CD4-positive, alpha-beta T cell (primary cell): ENCODE data around the gene SMOC1. TPM values are rescaled to one million over a fixed set of nuclear protein-coding genes. Genes with fewer than 3 reads are reported as not detected.

Experiments
- ATAC-seq: fragments of 200-7000 bp; cut with Tn5 transposase; one replicate; pipeline ENCODE4 v1.10.0; 2022; ENCODE audit warnings: mild to moderate bottlenecking; ENCODE audit not compliant: poor library complexity
- CTCF ChIA-PET: fragments of 350-600 bp; sonication (Branson Sonifier 250); formaldehyde crosslinking; loops from one replicate; lab custom pipeline; 2021; ENCODE audit warnings: antibody characterized with exemption, inconsistent platforms; lab: Charles Lee
- POLR2A ChIA-PET: fragments of 350-600 bp; sonication (Branson Sonifier 250); formaldehyde crosslinking; loops from one replicate; lab custom pipeline; 2021; ENCODE audit warnings: antibody characterized with exemption, inconsistent platforms; lab: Charles Lee
- DNase-seq, 14 experiments: peaks; one replicate each; pipeline ENCODE4 v3.0.0-alpha.2; 2013 to 2020; ENCODE audit warnings: mixed read lengths in 2 of 14
- H3K27ac ChIP-seq, 2 donors: one replicate each; pipeline versions ENCODE4 v1.5.1 to v1.7.0; 2013; ENCODE audit warnings: low read length in 2 of 2, low read depth in 1 of 2, mild to moderate bottlenecking in 1 of 2
- H3K27me3 ChIP-seq, 2 experiments: 1 replicate in 1 of 2; 2 replicates in 1 of 2; pipeline versions ENCODE4 v1.6.1 to v1.7.0; 2013; ENCODE audit warnings: low read length in 2 of 2, control low read depth in 1 of 2, mild to moderate bottlenecking in 1 of 2, moderate library complexity in 1 of 2; ENCODE audit not compliant: insufficient read depth in 2 of 2, control insufficient read depth in 1 of 2
- H3K36me3 ChIP-seq: one replicate; pipeline ENCODE4 v1.6.1; 2013; ENCODE audit warnings: low read length, control low read depth; ENCODE audit not compliant: insufficient read depth
- H3K4me1 ChIP-seq: one replicate; pipeline ENCODE4 v1.6.1; 2013; ENCODE audit warnings: low read length, control low read depth; ENCODE audit not compliant: insufficient read depth
- H3K4me3 ChIP-seq: one replicate; pipeline ENCODE4 v1.5.1; 2013; ENCODE audit warnings: mild to moderate bottlenecking, low read length, moderate library complexity
- H3K9me3 ChIP-seq, 2 experiments: 1 replicate in 1 of 2; 2 replicates in 1 of 2; pipeline versions ENCODE4 v1.6.1 to v1.7.0; 2013; ENCODE audit warnings: low read length in 2 of 2, mild to moderate bottlenecking in 2 of 2, control low read depth in 1 of 2, moderate library complexity in 1 of 2; ENCODE audit not compliant: control insufficient read depth in 1 of 2, insufficient read depth in 1 of 2
- H3K27ac Mint-ChIP-seq: one replicate; pipeline ENCODE4 v1.8.0; 2020; ENCODE audit warnings: mixed read lengths
- H3K27me3 Mint-ChIP-seq: one replicate; pipeline ENCODE4 v1.8.0; 2021; ENCODE audit warnings: mixed read lengths
- H3K36me3 Mint-ChIP-seq: one replicate; pipeline ENCODE4 v1.8.0; 2021; ENCODE audit warnings: low read depth, mixed read lengths
- H3K4me1 Mint-ChIP-seq: one replicate; pipeline ENCODE4 v1.8.0; 2021; ENCODE audit warnings: low read depth, mixed read lengths
- H3K4me3 Mint-ChIP-seq: one replicate; pipeline ENCODE4 v1.8.0; 2020; ENCODE audit warnings: mild to moderate bottlenecking, mixed read lengths
- H3K9me3 Mint-ChIP-seq: one replicate; pipeline ENCODE4 v1.8.0; 2020; ENCODE audit warnings: mixed read lengths
- intact Hi-C, 2 experiments: fragments of 100-400 bp; cut with DNase I in 1 of 2; cut with micrococcal nuclease in 1 of 2; formaldehyde crosslinking; loops; one replicate each; pipeline versions ENCODE4 v1.15.1 to v1.9.0; 2023 to 2025; cut with DNase I, micrococcal nuclease
- total RNA-seq, 174 experiments: library from RNA in 2 of 174; stranded (reverse) in 2 of 174; gene quantifications; one replicate each; pipeline ENCODE4 v1.2.3 and lab custom pipeline; 2021 to 2026
- TF ChIP-seq, protein P1 (sequence below): fragments of 200-600 bp; IDR thresholded peaks from one replicate; pipeline ENCODE4 v1.8.0; 2022; ENCODE audit warnings: antibody characterized with exemption, mild to moderate bottlenecking

SMOC1 gene
- total RNA-seq, 2 experiments from 2014 or later = not detected

DNA sequence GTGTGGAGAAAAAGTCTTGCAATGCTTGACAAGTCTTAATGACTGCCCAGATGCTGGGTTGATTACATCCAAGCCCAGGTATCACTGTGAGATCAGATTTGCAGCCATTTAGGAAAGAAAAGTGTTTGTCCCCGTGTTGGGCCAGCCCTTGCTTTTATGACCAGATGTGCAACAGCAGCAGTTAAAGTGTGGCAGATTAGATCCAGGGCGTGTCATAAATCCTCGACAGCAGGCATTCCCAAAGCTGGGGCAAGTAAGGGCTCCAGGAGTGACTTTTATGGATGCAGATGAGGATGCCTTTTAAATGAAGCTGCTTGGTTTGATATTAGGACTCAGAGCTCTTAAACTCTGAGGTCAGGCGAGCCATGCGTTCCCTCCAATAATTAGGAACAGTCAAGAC lies 1.7 kb downstream of the SMOC1 start:
- Mint-ChIP-seq H3K27me3 (peaks cover 73% of the 10 kb centered on the region), H3K4me1 (peaks cover 7% of the 10 kb centered on the region)
- TF ChIP-seq, protein P1, sequence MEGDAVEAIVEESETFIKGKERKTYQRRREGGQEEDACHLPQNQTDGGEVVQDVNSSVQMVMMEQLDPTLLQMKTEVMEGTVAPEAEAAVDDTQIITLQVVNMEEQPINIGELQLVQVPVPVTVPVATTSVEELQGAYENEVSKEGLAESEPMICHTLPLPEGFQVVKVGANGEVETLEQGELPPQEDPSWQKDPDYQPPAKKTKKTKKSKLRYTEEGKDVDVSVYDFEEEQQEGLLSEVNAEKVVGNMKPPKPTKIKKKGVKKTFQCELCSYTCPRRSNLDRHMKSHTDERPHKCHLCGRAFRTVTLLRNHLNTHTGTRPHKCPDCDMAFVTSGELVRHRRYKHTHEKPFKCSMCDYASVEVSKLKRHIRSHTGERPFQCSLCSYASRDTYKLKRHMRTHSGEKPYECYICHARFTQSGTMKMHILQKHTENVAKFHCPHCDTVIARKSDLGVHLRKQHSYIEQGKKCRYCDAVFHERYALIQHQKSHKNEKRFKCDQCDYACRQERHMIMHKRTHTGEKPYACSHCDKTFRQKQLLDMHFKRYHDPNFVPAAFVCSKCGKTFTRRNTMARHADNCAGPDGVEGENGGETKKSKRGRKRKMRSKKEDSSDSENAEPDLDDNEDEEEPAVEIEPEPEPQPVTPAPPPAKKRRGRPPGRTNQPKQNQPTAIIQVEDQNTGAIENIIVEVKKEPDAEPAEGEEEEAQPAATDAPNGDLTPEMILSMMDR = no peak

DNA sequence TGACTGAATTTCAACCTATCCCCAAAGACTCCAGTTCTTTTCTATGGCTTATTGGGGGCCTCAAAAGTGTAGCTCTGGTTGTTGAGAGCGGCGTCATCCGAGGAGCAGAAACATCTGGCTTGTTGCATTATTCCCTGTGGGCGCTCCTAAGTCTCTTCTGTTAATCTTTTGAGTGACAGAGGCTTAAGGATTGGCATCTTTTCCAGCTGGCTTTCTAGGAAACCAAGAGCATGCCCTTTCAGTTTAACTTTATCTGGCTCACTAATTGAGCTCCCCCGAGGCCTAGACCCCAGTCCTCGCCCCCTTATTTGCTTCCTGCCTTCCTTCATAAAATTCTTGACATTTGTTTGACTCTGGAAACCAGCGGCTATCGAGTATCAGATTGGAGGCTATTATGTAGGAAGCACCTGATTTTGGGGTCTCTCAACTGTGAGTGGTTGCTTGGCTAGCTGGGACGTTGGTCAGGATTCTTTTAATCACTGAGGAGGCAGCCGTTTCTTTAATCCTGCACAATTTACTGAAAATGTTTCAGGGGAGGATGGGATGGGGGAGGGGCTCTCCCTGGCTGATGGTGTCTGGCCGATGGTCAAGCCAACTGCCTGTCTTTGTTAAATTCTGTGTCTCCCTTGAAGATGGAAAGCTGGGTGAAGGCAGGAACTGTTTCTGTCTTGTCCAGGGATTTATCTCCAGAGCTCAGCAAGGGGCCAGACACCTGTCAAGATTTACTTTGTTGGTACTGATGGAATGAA lies 3.1 kb downstream of the SMOC1 start:
- H3K36me3 ChIP-seq = no peaks in the 10 kb centered on the region
- H3K27me3 ChIP-seq = peaks cover 10 to 44% of the 10 kb centered on the region in 2 experiments
- no peaks in the 10 kb centered on the region for H3K4me1 ChIP-seq
- ATAC-seq = no peak
- Mint-ChIP-seq H3K4me1 (peaks cover 7% of the 10 kb centered on the region), H3K27ac (no peak overlapping the region), H3K4me3 (no peak overlapping the region), H3K27me3 (peaks cover 75% of the 10 kb centered on the region), H3K9me3 (no peaks in the 10 kb centered on the region), H3K36me3 (no peaks in the 10 kb centered on the region)
- intact Hi-C loops = no loop called here
- no peak overlapping the region for H3K4me3 ChIP-seq
- DNase-seq = no peak
- H3K27ac ChIP-seq = no peak overlapping the region
- ChIA-PET CTCF (no interaction called here), POLR2A (no interaction called here)
- TF ChIP-seq, protein P1 = no peak
- peaks cover 0 to 9% of the 10 kb centered on the region in 2 experiments for H3K9me3 ChIP-seq

More for the DNA sequence above, 1.7 kb downstream of the SMOC1 start:
- ATAC-seq (no peak), DNase-seq (no peak)
- no peak overlapping the region for H3K4me3 ChIP-seq
- H3K4me1 ChIP-seq = no peaks in the 10 kb centered on the region
- ChIA-PET CTCF (no interaction called here), POLR2A (no interaction called here)
- H3K27ac Mint-ChIP-seq = no peak overlapping the region
- H3K36me3 Mint-ChIP-seq = no peaks in the 10 kb centered on the region
- peaks cover 0 to 9% of the 10 kb centered on the region in 2 experiments for H3K9me3 ChIP-seq
- H3K36me3 ChIP-seq = no peaks in the 10 kb centered on the region
- peaks cover 13 to 44% of the 10 kb centered on the region in 2 experiments for H3K27me3 ChIP-seq
- no peaks in the 10 kb centered on the region for H3K9me3 Mint-ChIP-seq
- H3K27ac ChIP-seq = no peak overlapping the region
- intact Hi-C loops = no loop called here
- no peak overlapping the region for H3K4me3 Mint-ChIP-seq

DNA sequence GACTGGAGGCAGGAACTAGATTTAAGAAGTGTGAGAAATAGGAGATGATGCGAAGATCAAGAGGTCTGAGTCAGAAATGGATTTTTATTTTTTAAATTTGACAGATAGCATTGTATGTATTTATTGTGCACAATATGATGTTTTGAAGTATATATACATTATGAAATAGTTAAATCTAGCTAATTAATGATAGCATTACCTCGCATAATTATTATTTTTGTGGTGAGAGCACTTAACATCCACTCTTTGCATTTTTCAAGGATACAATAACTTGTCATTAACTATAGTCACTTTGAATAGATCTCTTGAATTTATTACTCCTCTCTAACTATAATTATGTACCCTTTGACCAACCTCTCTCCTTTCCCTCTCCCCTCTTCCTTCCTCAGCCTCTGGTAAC lies 3.7 kb downstream of the SMOC1 start:
- DNase-seq (no peak), ATAC-seq (no peak)
- Mint-ChIP-seq H3K27me3 (peaks cover 71% of the 10 kb centered on the region), H3K4me3 (no peak overlapping the region), H3K4me1 (peaks cover 7% of the 10 kb centered on the region), H3K27ac (no peak overlapping the region), H3K9me3 (no peaks in the 10 kb centered on the region), H3K36me3 (no peaks in the 10 kb centered on the region)
- Histone ChIP-seq H3K27ac (no peak overlapping the region), H3K36me3 (no peaks in the 10 kb centered on the region), H3K4me3 (no peak overlapping the region), H3K4me1 (no peaks in the 10 kb centered on the region), H3K9me3 (peaks cover 0 to 9% of the 10 kb centered on the region in 2 experiments), H3K27me3 (peaks cover 10 to 37% of the 10 kb centered on the region in 2 experiments)
- CTCF ChIA-PET = no interaction called here
- TF ChIP-seq, protein P1 = no peak
- intact Hi-C loops = no loop called here
- POLR2A ChIA-PET = no interaction called here
